Brain microvascular endothelial cell (primary cell): ENCODE measurements around the gene ANAPC16.

Experiments used
- DNase-seq: peaks from one replicate; pipeline ENCODE4 v3.0.0-alpha.2; 2020
- H3K27ac ChIP-seq: fragments of 250-450 bp; sonication (Bioruptor Pico); 2 replicates; pipeline ENCODE4 v1.5.1; 2020; ENCODE audit warnings: mild to moderate bottlenecking, moderate library complexity
- H3K27me3 ChIP-seq: fragments of 250-450 bp; sonication (Bioruptor Pico); replicated peaks from 2 replicates; pipeline ENCODE4 v1.5.1; 2020; ENCODE audit warnings: mild to moderate bottlenecking
- H3K36me3 ChIP-seq: fragments of 250-450 bp; sonication (Bioruptor Pico); replicated peaks from 2 replicates; pipeline ENCODE4 v1.5.1; 2020; ENCODE audit warnings: mild to moderate bottlenecking
- H3K4me3 ChIP-seq: 2 replicates; pipeline ENCODE4 v1.5.1; 2011; ENCODE audit warnings: low read depth, mild to moderate bottlenecking, control low read depth, low read length, moderate library complexity
- CTCF ChIP-seq: IDR thresholded peaks from 2 replicates; pipeline ENCODE4 v1.5.1; 2011; ENCODE audit warnings: low read depth, mild to moderate bottlenecking, moderate library complexity, low read length, control low read depth, inconsistent platforms; ENCODE audit errors: missing control alignments
- in situ Hi-C: cut with HindIII; loops from 2 replicates; pipeline ENCODE4 v1.10.0; 2017; ENCODE audit warnings: low sequenced_read_pairs, low pct_ligation_motif_present

ANAPC16 gene

DNA sequence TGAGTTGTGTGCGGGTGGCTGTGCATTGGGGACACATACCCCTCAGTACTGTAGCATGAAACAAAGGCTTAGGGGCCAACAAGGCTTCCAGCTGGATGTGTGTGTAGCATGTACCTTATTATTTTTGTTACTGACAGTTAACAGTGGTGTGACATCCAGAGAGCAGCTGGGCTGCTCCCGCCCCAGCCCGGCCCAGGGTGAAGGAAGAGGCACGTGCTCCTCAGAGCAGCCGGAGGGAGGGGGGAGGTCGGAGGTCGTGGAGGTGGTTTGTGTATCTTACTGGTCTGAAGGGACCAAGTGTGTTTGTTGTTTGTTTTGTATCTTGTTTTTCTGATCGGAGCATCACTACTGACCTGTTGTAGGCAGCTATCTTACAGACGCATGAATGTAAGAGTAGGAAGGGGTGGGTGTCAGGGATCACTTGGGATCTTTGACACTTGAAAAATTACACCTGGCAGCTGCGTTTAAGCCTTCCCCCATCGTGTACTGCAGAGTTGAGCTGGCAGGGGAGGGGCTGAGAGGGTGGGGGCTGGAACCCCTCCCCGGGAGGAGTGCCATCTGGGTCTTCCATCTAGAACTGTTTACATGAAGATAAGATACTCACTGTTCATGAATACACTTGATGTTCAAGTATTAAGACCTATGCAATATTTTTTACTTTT is 59.7 kb downstream of the ANAPC16 start:
- in situ Hi-C loops = no loop called here
- Histone ChIP-seq H3K4me3 (peak overlapping the region; percentile 99), H3K27ac (peak overlapping the region; percentile 91), H3K27me3 (no peaks in the 10 kb centered on the region), H3K36me3 (peaks cover 28% of the 10 kb centered on the region)
- no peak for TF ChIP-seq CTCF
- DNase-seq = no peak

- in situ Hi-C loops = no loop called here
- DNase-seq = no peak
- H3K4me3 ChIP-seq = peak overlapping the region; percentile 99
- peaks cover 28% of the 10 kb centered on the region for H3K36me3 ChIP-seq
- no peaks in the 10 kb centered on the region for H3K27me3 ChIP-seq
- no peak for TF ChIP-seq CTCF
- H3K27ac ChIP-seq = peak overlapping the region; percentile 91
Measured at GRCh38 chr10:72276013-72276387, 60.2 kb downstream of the ANAPC16 start.

DNA sequence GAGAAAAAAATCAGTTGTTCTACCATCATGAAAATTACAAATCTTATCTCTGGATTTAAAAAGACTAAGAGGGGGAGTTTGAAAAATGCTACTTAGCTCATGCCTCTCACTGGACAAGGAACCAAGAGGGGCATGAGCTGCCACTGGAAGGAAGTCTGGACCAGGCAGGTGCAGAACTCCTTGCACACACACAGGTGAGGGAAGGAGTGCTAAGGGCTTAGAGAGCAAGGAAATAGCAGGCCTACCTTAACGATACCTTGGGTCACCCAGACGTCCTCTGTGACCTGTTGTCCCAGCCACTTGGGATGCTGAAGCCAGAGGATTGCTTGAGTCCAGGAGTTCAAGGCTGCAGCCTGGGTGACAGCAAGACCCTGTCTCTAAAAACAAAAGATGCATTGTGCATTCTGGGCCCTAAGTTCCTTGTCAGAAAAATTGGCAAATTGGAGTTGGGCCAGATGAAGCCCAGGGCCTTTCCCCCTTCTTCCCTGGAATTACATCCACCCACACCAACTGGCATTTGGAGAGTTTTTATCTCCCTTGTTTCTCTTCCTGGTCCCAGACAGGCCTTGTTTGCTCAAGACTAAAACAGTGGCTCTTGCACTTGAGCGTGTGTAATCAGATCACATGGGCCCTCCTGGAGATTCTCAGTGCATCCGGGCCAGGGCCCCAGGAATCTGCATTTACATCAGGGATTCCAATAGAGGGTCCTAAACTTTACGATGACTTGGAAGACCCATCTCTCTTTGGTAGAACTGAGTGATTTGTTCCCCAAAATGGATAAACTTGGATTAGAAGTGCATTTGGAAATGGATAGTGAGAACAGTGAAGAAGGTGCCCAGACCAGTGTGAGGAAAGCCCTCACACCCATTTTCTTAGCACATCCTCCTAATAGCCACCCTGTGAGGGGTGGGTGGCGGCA is 60.9 kb downstream of the ANAPC16 start:
- Histone ChIP-seq H3K27ac (peak overlapping the region; percentile 91), H3K36me3 (peaks cover 28% of the 10 kb centered on the region), H3K4me3 (peak overlapping the region; percentile 99), H3K27me3 (no peaks in the 10 kb centered on the region)
- no peak for TF ChIP-seq CTCF
- in situ Hi-C loops = no loop called here
- DNase-seq = peak; percentile 60

DNA sequence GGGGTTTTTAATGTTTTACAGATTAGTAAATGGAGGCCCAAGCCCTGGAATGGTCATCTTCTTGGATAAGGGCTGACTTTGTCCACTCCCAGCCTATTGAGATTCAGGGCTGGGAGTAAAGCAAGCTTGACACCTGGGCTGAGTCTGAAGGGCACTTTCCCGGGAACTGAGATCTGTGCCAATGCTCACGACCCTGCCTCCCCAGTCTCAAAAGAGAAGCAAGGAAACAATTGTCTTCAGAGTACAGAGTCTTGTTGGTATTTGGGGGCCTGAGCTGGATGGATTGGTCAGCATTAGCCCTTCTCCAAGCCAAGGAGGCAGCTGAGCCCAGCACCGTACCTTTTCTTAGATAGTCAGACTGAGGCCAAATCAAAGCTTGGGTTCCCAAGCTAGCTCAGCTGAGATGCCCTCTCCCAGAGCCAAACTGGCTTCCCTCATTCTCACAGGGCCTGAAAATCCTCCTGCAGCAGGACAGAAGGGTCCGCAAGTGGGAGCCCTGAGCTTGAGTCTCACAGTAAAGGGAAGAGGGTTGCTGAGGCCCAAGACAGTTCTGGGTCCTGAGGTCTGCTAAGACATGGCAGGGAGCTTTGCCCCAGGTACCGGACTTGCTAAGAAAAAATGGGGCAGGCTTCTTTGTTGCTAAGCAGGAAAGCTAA is 61.7 kb downstream of the ANAPC16 start:
- in situ Hi-C loops = no loop called here
- Histone ChIP-seq H3K4me3 (no peak overlapping the region), H3K27me3 (no peaks in the 10 kb centered on the region), H3K36me3 (peaks cover 28% of the 10 kb centered on the region), H3K27ac (peak overlapping the region; percentile 91)
- DNase-seq = no peak
- no peak for TF ChIP-seq CTCF

DNA sequence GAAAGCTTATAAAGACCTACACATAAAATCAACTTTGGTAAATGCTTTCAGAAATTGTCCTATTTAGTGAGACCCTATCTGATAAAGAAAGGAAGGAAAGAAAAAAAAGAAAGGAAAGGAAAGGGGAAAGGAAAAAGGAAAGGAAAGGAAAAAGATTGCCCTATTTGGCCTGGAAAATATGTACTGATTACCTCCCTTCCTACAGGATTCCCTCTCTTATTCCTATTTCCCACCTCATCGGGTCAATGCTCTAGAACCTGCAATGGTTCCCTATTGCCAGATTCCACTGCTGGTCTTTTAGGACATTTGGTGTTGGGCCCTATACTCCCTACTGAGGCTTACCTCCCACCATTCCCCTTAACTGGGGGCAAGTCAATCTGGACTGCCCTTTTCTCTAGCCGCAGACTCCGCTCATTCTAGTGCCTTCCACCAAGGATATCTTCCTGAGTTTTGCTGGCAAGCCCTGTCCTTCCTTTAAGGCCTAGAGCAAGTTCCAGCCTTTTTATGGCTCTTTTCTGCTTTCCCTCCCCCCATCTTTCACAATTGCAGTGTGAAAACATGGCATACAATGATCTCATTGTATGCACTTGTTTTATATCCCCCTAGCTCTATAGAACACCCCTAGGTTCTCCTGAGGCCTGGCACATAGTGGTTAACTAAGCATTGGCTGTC is 62.3 kb downstream of the ANAPC16 start:
- H3K36me3 ChIP-seq = peaks cover 28% of the 10 kb centered on the region
- peak overlapping the region; percentile 91 for H3K27ac ChIP-seq
- no peaks in the 10 kb centered on the region for H3K27me3 ChIP-seq
- in situ Hi-C loops = no loop called here
- DNase-seq = no peak
- no peak overlapping the region for H3K4me3 ChIP-seq
- TF ChIP-seq CTCF = no peak
